Measurements from ENCODE around the gene MOB1B. TPM values are rescaled to one million over a fixed set of nuclear protein-coding genes. Genes with fewer than 3 reads are reported as not detected.

The MOB1B gene
- total RNA-seq, 3 donors from 2014 or later (not counting 1 experiment from before 2014, with no cell fraction given): 15.1 to 23.6 (median 22.6) TPM

DNA sequence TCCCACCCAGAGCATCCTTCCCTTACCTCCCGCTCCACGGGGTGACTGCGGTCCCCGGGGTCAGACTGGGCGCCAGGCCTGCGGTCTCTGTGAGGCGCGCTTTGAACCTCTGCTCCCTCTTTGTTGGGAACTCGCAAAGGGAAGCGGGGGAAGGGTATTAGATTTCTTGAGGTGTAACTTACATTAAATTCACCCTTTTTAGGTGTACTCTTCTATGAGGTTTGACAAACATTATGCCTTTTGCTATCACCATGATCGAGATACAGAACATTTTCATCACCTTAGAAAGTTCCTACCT lies 91.8 kb downstream of the MOB1B start:
- Mint-ChIP-seq H3K4me3 (peak overlapping the region; percentile 95), H3K27me3 (ENCODE audit: low read depth in 2 of 2) (no peaks in the 10 kb centered on the region), H3K27ac (peak overlapping the region; percentile 87 to 90), H3K4me1 (peaks cover 54 to 57% of the 10 kb centered on the region in 2 donors), H3K9me3 (no peaks in the 10 kb centered on the region), H3K36me3 (no peaks in the 10 kb centered on the region)
- Histone ChIP-seq H3K9me3 (ENCODE audit: control insufficient read depth, insufficient read depth, low read length) (no peaks in the 10 kb centered on the region), H3K4me3 (ENCODE audit: low read length) (peak overlapping the region; percentile 99), H3K27me3 (ENCODE audit: control insufficient read depth, insufficient read depth, low read length) (no peaks in the 10 kb centered on the region), H3K27ac (ENCODE audit: low read length) (peak overlapping the region; percentile 77), H3K4me1 (ENCODE audit: control insufficient read depth, insufficient read depth, low read length) (peaks cover 25% of the 10 kb centered on the region), H3K36me3 (ENCODE audit: control insufficient read depth, insufficient read depth, low read length) (peaks cover 7% of the 10 kb centered on the region)
- TF ChIP-seq, protein P1, sequence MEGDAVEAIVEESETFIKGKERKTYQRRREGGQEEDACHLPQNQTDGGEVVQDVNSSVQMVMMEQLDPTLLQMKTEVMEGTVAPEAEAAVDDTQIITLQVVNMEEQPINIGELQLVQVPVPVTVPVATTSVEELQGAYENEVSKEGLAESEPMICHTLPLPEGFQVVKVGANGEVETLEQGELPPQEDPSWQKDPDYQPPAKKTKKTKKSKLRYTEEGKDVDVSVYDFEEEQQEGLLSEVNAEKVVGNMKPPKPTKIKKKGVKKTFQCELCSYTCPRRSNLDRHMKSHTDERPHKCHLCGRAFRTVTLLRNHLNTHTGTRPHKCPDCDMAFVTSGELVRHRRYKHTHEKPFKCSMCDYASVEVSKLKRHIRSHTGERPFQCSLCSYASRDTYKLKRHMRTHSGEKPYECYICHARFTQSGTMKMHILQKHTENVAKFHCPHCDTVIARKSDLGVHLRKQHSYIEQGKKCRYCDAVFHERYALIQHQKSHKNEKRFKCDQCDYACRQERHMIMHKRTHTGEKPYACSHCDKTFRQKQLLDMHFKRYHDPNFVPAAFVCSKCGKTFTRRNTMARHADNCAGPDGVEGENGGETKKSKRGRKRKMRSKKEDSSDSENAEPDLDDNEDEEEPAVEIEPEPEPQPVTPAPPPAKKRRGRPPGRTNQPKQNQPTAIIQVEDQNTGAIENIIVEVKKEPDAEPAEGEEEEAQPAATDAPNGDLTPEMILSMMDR (IDR thresholded peaks at IDR 0.05): no peak
- intact Hi-C loops (cut with micrococcal nuclease): loop anchor here (2.0 to 10.0 kb wide), 4 partner anchors 15 to 309 kb away; partner anchors contain the start of genes MOB1B and UTP3
- no peak for DNase-seq
- no peak for ATAC-seq
- whole genome bisulfite sequencing (ENCODE audit: insufficient coverage): 0% methylated on average over 10 of the region's 11 CpGs

DNA sequence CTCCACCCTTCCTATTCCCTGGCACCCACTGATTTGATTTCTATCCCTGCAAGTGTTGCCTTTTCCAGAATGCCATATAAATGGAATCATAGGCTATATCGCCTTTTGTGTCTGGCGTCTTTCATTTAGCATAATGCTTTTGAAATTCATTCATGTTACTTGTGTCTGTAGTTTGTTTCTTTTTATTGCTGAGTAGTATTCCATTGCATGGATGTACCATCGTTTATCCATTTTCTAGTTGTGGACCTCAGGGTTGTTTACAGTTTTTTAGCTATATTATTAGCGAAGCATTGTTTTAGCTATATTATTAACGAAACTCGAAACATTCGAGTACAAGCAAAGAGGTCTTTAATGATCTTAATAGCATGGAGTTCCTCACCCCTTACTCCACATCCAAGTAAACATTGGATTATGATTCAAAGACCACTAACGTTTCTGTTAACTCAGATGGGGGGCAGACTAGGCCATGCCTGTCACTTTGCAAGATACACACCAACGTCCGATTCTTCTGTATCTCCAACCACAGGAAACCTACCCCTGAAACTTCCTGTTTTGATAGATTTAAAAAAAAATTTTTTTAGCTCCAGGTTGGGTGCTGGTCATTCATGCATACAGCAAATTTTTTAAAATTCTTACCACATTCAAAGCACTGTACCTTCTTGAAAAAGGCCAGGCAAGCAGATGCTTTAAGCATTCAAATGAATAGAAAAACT lies 92.4 kb downstream of the MOB1B start:
- peak overlapping the region; percentile 95 for H3K4me3 Mint-ChIP-seq
- H3K27ac Mint-ChIP-seq: peak overlapping the region; percentile 87 to 90
- no peaks in the 10 kb centered on the region for H3K9me3 Mint-ChIP-seq
- 20% methylated on average over 8 of the region's 10 CpGs for WGBS (ENCODE audit: insufficient coverage)
- Histone ChIP-seq H3K4me3 (ENCODE audit: low read length) (peak overlapping the region; percentile 99), H3K4me1 (ENCODE audit: control insufficient read depth, insufficient read depth, low read length) (peaks cover 26% of the 10 kb centered on the region), H3K9me3 (ENCODE audit: control insufficient read depth, insufficient read depth, low read length) (no peaks in the 10 kb centered on the region), H3K27ac (ENCODE audit: low read length) (peak overlapping the region; percentile 77), H3K36me3 (ENCODE audit: control insufficient read depth, insufficient read depth, low read length) (peaks cover 7% of the 10 kb centered on the region), H3K27me3 (ENCODE audit: control insufficient read depth, insufficient read depth, low read length) (no peaks in the 10 kb centered on the region)
- DNase-seq (peak in 1 of 2 donors; percentile 38), ATAC-seq (no peak)
- intact Hi-C loops (cut with micrococcal nuclease): loop anchor here (2.0 to 10.0 kb wide), 4 partner anchors 14 to 310 kb away; partner anchors contain the start of genes MOB1B and UTP3
- no peaks in the 10 kb centered on the region for H3K27me3 Mint-ChIP-seq (ENCODE audit: low read depth in 2 of 2)
- H3K4me1 Mint-ChIP-seq: peaks cover 60 to 62% of the 10 kb centered on the region in 2 donors
- no peaks in the 10 kb centered on the region for H3K36me3 Mint-ChIP-seq
- TF ChIP-seq, protein P1 (IDR thresholded peaks at IDR 0.05): no peak

DNA sequence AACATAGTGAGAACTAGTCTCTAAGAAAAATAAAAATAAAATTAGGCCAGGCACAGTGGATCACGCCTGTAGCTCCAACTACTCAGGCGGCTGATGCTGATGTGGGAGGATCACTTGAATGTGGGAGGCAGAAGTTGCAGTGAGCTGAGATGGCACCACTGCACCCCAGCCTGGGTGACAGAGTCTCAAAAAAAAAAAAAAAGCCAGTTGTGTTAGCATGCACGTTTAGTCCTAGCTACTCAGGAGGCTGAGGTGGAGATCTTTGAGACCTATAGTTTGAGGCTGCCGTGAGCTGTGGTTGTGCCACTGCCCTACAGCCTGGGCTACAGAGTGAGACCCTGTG lies 93.8 kb downstream of the MOB1B start:
- DNase-seq (peak in 1 of 2 donors; percentile 47), ATAC-seq (peak in 1 of 3 donors; percentile 20)
- 0% methylated on average over 4 of the region's 4 CpGs for WGBS (ENCODE audit: insufficient coverage)
- H3K4me1 Mint-ChIP-seq: peaks cover 74 to 76% of the 10 kb centered on the region in 2 donors
- H3K36me3 Mint-ChIP-seq: no peaks in the 10 kb centered on the region
- Histone ChIP-seq H3K36me3 (ENCODE audit: control insufficient read depth, insufficient read depth, low read length) (peaks cover 7% of the 10 kb centered on the region), H3K9me3 (ENCODE audit: control insufficient read depth, insufficient read depth, low read length) (no peaks in the 10 kb centered on the region), H3K4me3 (ENCODE audit: low read length) (peak overlapping the region; percentile 99), H3K27ac (ENCODE audit: low read length) (peak overlapping the region; percentile 77), H3K4me1 (ENCODE audit: control insufficient read depth, insufficient read depth, low read length) (peaks cover 26% of the 10 kb centered on the region), H3K27me3 (ENCODE audit: control insufficient read depth, insufficient read depth, low read length) (no peaks in the 10 kb centered on the region)
- TF ChIP-seq, protein P1 (IDR thresholded peaks at IDR 0.05): no peak
- no peaks in the 10 kb centered on the region for H3K9me3 Mint-ChIP-seq
- peak overlapping the region; percentile 87 to 90 for H3K27ac Mint-ChIP-seq
- peak overlapping the region; percentile 95 for H3K4me3 Mint-ChIP-seq
- intact Hi-C loops (cut with micrococcal nuclease): loop anchor here (10.0 kb wide), 1 partner anchor 311 kb away; the partner anchor contains the start of gene UTP3
- H3K27me3 Mint-ChIP-seq (ENCODE audit: low read depth in 2 of 2): no peaks in the 10 kb centered on the region

All from natural killer cell (primary cell).